AG08396 (cell line): Measurements from ENCODE around the gene FUT8.

Source experiments
- DNase-seq: peaks from one replicate; pipeline ENCODE4 v3.0.0; 2012; ENCODE audit warnings: low spot score, mixed read lengths

Gene FUT8

DNA sequence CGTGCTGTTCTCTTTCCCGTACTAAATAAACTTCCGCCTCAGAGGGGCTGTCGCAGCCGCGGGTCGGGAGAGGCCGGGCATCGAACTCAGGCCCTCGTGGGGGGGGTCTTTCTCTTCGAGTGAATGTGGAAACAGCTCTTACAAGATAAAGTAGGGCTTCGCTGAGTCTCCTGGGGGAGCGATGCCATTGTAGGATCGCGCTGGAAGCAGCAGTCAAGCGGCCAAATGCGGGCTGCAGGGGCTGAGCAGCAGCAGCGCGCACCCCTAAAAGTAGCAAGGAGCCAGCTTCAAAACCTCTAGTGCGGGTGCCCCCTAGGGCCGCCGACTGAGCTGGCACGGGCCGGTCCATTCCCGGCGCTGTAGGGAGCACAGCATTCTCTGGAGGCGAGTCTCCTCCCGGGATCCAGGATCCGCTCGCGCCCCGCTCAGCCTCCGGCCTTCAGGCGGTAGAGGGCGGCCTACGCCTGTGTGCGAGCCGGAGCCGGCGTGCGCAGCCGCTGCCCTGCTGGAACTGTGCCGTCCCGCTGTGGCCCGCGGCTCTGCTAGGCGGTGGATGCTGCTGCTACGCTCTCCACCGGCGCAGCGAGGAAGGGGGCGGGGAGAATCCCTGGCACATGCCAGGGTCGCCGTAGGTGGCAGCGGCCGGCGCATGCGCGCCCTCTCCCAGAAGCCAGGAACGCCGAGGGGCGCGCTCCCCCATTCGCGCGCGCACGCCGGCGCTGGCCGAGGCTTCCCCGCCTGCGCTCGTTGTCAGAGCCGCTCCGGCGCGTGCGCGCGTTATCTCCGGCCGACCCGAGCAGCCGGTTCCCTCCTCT, at the start of gene FUT8:
FUT8 (plus strand) TSS at position 699 of the 815 bp plus-strand sequence. CDS start 148,834 bp downstream, outside the sequence.
- peak; percentile 97 for DNase-seq

GRCh38 chr14:65366802-65367565, 45.5 kb upstream of the FUT8 start:
- DNase-seq, result no peak

DNA sequence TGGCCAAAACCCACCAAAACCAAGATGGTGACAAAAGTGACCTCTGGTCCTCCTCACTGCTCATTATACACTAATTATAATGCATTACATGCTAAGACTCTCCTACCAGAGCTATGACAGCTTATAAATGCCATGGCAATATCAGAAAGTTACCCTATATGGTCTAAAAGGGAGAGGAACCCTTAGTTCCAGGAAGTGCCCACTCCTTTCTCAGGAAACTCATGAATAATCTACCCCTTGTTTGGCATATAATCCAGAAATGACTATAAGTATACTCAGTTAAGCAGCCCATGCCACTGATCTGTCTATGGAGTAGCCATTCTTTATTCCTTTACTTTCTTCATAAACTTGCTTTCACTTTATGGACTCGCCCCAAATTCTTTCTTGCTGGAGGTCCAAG, 43.0 kb upstream of the FUT8 start:
- no peak for DNase-seq

DNA sequence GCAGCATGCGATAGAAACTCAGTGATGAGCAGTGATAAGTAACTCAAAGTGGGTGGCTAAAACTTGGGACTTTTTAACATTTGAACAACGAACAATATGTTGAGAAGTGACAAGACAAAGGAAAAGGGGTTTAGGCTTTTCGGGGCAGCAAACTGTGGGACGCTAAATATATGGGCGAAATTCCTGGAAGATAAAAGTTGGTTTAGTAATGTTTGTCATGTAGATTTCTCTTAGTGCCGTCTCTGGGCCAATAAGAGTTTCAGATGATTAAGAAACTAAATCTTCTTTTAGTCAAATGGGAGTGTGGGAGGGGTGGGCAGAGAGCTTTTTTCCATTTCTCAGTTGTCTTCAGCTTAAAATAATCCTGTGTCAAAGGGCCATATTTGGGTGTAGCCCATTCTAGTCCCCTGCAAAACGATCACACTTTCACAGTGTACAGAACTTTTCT, 41.7 kb upstream of the FUT8 start:
- DNase-seq, result no peak

DNA sequence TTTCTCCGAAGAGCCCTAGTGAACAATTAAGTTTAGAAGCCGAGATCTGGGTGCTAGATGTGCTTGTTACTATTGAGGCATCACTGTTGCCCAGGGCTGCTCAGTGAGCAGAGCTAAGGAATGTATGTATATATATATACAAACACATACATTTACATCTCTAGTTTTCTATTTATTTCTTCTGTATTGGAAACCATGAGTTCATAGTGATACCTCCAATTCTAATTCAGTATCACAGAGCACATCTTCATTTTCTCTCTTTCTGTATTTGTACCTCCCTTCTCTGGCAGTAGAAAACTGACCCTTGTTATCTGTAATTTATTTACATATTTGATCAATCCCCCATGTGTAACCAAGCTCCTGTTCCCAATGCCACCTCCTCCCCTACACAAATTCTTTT, 40.7 kb upstream of the FUT8 start:
- no peak for DNase-seq

- no peak for DNase-seq
Observed at GRCh38 chr14:65373016-65373670, 39.4 kb upstream of the FUT8 start.

GRCh38 chr14:65373671-65374039, 38.9 kb upstream of the FUT8 start:
- DNase-seq, result no peak

DNA sequence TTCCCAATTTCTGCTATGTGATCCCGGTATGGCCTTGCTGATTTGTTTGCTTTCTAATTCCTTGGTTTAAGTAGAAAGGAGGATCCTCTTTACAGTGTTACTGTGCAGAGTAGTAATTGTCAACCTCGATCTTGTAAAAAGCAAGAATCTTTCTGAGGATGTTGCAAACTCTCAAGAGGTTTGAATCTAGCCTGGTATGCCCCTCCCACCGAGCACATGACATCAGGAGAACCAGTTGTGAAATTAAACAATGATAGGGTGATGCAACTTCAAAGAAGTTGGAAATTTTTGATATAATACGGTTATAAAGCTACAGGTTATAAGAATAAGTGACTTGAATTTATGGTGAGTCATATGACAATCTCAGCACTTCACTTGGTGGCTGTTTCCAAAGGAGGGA, 35.0 kb upstream of the FUT8 start:
- no peak for DNase-seq

- DNase-seq, result no peak
Observed at GRCh38 chr14:65382586-65382985, 29.9 kb upstream of the FUT8 start.

GRCh38 chr14:65387171-65387570, 25.4 kb upstream of the FUT8 start:
- DNase-seq, result no peak

DNA sequence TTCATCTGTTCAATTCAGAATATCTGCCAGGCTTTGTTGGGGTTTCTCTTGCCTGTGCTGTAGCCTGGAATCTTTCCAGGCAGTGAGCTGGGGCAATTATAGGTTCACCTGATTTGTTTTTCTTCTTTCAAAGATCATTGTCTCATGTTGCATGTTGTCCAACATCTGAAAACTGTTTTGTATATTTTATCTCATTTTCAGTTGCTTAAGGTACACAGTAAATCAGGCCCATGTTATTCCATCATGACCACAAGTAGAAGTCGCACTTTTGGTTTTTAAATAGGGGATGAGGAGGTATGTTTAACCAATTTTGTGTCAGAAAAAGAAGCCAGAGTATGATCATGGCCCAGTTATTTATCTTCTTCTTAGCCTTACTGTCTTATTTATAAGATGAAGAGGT, 24.9 kb upstream of the FUT8 start:
- DNase-seq, result no peak

GRCh38 chr14:65392296-65392695, 20.2 kb upstream of the FUT8 start:
- no peak for DNase-seq

- DNase-seq, result no peak
Observed at GRCh38 chr14:65396082-65396910, 16.2 kb upstream of the FUT8 start.

- peak; percentile 37 for DNase-seq
Observed at GRCh38 chr14:65403231-65403630, 9.3 kb upstream of the FUT8 start.

GRCh38 chr14:65408113-65408512, 4.4 kb upstream of the FUT8 start:
- no peak for DNase-seq

DNA sequence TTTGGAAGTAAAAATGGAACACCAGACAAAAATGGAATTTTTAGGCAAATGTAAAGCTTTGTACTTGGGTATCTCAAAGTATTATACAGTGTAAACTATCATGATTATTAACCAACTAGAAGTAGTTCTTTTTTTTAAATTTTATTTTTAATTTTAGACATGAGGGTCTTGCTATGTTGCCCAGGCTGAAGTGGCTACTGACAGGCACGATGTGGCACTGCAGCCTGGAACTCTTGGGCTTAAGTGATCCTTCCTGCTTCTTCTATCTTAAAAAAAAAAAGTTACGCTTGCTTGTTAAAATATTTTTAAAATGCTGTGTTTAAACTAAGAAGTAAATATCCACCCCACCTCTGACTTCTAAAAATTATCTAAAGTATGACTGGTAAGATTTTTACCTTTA, 1.9 kb upstream of the FUT8 start:
- no peak for DNase-seq

DNA sequence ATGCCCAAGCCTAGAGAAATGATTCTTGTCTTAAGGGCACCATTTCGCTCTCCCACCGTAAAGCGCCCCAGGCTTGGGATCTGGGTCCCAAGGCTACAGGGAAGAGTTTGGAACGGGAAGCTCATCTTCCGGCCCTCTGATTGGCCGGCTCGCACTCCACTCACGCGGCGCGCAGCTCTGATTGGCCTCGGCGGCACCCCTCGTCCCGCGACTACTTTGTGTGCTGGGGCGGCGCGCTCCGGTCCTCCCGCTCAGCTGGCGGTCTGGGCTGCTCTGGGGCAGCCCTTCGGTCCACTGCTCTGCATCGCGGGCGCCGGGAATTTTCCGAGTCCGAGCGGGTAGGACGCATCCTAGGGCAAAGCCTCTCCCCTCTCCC, 886 bp upstream of the FUT8 start:
- peak; percentile 94 for DNase-seq

- DNase-seq, result peak; percentile 79
Observed at GRCh38 chr14:65412856-65413738, 567 bp downstream of the FUT8 start.

DNA sequence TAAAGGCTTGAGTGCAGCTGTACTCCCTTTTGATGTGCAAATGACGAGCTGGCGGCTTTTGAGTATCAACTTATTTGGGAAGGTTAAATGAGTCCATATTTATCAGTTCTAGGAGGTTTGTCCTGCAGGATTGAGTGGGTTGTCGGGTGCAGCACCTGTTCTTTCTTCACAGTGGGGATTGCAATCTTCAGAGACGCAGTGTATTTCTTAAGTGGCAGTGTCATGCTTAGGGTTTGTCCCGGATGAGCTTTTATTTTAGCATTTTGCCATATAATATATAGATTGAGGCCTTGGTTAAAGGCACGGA, 1.2 kb downstream of the FUT8 start:
- no peak for DNase-seq

GRCh38 chr14:65414961-65415589, 2.5 kb downstream of the FUT8 start:
- peak; percentile 15 for DNase-seq

GRCh38 chr14:65415613-65416012, 3.1 kb downstream of the FUT8 start:
- no peak for DNase-seq
